Skeletal muscle tissue (tissue), 4 donors: Measurements from ENCODE around the gene KCNIP1. TPM values are rescaled to one million over a fixed set of nuclear protein-coding genes. Genes with fewer than 3 reads are reported as not detected.

Source experiments
- H3K27ac ChIP-seq: one replicate; pipeline ENCODE4 v1.7.0; 2013; ENCODE audit warnings: mild to moderate bottlenecking, low read depth, low read length, inconsistent platforms
- H3K27me3 ChIP-seq, 3 donors: one replicate each; pipeline ENCODE4 v1.7.0; 2013; ENCODE audit warnings: low read length in 3 of 3; ENCODE audit not compliant: control insufficient read depth in 3 of 3, insufficient read depth in 3 of 3
- H3K36me3 ChIP-seq, 3 donors: one replicate each; pipeline ENCODE4 v1.7.0; 2013; ENCODE audit warnings: low read length in 3 of 3; ENCODE audit not compliant: control insufficient read depth in 3 of 3, insufficient read depth in 3 of 3
- H3K4me1 ChIP-seq, 3 donors: one replicate each; pipeline ENCODE4 v1.7.0; 2013; ENCODE audit warnings: low read length in 3 of 3, mild to moderate bottlenecking in 3 of 3; ENCODE audit not compliant: control insufficient read depth in 3 of 3, insufficient read depth in 3 of 3
- H3K4me3 ChIP-seq, 3 donors: one replicate each; pipeline ENCODE4 v1.7.0; 2013; ENCODE audit warnings: low read length in 3 of 3
- H3K9ac ChIP-seq, 3 donors: one replicate each; pipeline ENCODE4 v1.7.0; 2013; ENCODE audit warnings: low read length in 3 of 3, mild to moderate bottlenecking in 3 of 3, moderate library complexity in 2 of 3, low read depth in 1 of 3
- H3K9me3 ChIP-seq, 3 donors: one replicate each; pipeline ENCODE4 v1.7.0; 2013; ENCODE audit warnings: low read length in 3 of 3; ENCODE audit not compliant: control insufficient read depth in 3 of 3
- total RNA-seq: library from RNA; depleted of rRNA; stranded (reverse); fragments of >200 nt; gene quantifications from one replicate; pipeline ENCODE4 v1.2.3, GENCODE V29; 2014
- donor health status: Osteomylitis.

The KCNIP1 gene
- total RNA-seq, 1 donor from 2014 or later, result 4.2 TPM

DNA sequence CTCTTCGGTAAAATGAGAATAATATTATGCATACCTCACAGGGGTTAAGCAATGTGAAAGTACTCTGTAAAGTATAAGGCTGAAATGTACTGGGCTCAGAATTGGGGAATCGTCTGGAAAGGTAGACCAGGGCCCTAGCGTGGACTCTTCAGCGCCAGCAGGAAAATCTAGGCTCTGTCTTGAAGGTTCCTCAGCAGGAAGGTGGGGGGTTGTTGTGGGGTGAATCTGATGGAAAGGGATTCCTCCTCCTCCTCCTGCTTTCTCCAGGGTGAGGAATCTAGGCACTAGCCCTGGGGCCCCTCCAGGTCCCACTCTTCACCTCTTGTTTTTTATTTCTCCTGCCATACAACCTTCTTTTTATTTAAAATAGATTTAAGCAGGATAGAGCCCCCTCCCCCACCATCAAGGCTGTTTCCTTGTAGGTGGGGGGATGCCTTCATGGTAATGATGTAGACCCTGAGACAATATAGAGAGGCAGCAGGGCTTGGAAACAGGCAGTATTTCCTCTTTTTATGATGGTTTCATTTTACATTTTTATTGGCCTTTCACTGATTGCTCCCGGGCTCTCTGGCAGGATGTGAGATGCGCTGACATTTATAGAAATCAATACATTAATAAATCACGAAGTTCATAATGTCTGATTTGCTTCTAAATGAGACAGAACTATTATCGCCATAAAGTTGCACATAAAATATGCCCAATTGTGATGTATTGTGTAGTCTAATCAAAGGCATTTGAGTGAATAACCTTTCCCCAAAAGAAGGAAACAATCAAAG, 200.8 kb downstream of the KCNIP1 start:
- no peaks in the 10 kb centered on the region for H3K36me3 ChIP-seq
- no peak overlapping the region for H3K4me3 ChIP-seq
- peaks cover 3 to 15% (median 8%) of the 10 kb centered on the region in 3 donors for H3K27me3 ChIP-seq
- no peak overlapping the region for H3K27ac ChIP-seq
- H3K9me3 ChIP-seq, result no peaks in the 10 kb centered on the region
- H3K4me1 ChIP-seq, result no peaks in the 10 kb centered on the region
- no peak overlapping the region for H3K9ac ChIP-seq

DNA sequence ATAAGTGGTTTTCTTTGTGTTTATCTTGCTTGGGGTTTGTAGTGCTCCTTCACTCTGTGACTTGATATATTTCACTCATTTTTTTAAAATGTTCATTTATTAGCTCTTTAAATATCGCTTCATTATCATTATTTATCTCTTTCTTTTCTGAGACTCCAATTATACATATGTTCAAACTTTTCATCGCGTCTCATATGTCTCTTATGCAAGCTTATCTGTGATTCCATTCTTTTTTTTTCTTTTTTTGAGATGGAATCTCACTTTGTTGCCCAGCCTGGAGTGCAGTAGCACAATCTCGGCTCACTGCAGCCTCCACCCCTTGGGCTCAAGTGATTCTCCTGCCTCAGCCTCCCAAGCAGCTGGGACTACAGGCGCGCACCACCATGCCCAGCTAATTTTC, 205.8 kb downstream of the KCNIP1 start:
- H3K27me3 ChIP-seq, result peaks cover 0 to 7% (median 4%) of the 10 kb centered on the region in 3 donors
- no peak overlapping the region for H3K9ac ChIP-seq
- no peak overlapping the region for H3K4me3 ChIP-seq
- H3K9me3 ChIP-seq, result peaks cover 0 to 2% (median 0%) of the 10 kb centered on the region in 3 donors
- H3K27ac ChIP-seq, result no peak overlapping the region
- H3K36me3 ChIP-seq, result no peaks in the 10 kb centered on the region
- H3K4me1 ChIP-seq, result no peaks in the 10 kb centered on the region

DNA sequence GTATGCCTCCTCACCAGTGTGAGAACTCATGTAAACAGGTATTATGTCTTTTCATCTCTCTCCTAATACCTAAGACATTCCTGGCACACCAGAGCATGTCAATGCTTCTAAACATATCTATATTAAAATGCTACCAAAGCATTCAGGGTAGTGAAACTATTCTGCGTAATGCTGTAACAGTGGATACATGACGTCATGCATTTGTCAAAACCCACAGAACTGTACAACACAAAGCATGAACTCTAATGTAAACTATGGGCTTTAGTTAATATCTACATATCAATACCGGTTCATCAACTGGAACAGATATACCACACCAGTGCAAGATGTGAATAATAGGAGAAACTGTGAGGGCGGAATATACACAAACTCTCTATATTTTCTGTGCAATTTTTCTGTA, 207.5 kb downstream of the KCNIP1 start:
- H3K9ac ChIP-seq, result no peak overlapping the region
- no peak overlapping the region for H3K4me3 ChIP-seq
- no peak overlapping the region for H3K27ac ChIP-seq
- peaks cover 0 to 11% (median 3%) of the 10 kb centered on the region in 3 donors for H3K27me3 ChIP-seq
- no peaks in the 10 kb centered on the region for H3K36me3 ChIP-seq
- peaks cover 0 to 2% (median 0%) of the 10 kb centered on the region in 3 donors for H3K9me3 ChIP-seq
- H3K4me1 ChIP-seq, result no peaks in the 10 kb centered on the region

DNA sequence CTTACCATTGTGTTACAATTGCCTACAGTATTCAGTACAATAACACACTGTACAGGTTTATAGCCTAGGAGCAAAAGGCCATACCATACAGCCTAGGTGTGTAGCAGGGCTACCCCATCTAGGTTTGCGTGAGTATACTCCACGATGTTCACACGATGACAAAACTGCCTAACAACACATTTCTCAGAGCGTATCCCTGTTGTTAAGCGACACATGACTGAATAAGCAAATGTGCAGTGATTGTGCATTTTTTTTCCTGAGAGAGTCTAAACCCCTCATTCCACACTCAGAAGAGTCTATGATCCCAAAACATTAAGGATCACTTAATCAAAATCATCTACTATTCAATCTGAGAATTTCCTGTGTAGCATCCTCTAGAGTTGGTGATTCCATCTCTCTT, 211.3 kb downstream of the KCNIP1 start:
- Histone ChIP-seq H3K9ac (no peak overlapping the region), H3K27me3 (peaks cover 4 to 22% (median 6%) of the 10 kb centered on the region in 3 donors)

DNA sequence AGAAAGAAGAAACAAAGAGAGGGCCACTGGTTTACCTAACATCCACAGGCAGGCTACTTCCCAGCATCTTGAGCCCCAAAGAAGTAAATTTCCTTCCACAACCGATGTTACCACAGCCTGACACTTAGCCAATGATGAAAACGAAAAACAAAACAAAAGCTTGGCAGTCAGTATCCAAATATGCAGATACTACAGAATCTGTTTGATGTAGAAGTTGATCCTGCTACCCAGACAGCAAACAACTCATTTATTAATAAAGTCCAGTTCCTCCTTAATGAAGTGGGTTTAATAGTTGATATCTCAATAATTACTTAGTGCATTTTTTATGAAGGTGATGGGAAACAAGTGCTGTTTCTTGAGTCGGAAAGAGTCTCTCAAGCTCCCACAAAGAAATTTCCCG, 212.6 kb downstream of the KCNIP1 start:
- H3K27ac ChIP-seq, result no peak overlapping the region
- no peaks in the 10 kb centered on the region for H3K36me3 ChIP-seq
- no peaks in the 10 kb centered on the region for H3K4me1 ChIP-seq
- H3K4me3 ChIP-seq, result no peak overlapping the region
- no peak overlapping the region for H3K9ac ChIP-seq
- H3K9me3 ChIP-seq, result no peaks in the 10 kb centered on the region
- peaks cover 6 to 26% (median 8%) of the 10 kb centered on the region in 3 donors for H3K27me3 ChIP-seq

More for the DNA sequence above, 211.3 kb downstream of the KCNIP1 start:
- Histone ChIP-seq H3K27ac (no peak overlapping the region), H3K4me3 (no peak overlapping the region), H3K36me3 (no peaks in the 10 kb centered on the region), H3K4me1 (no peaks in the 10 kb centered on the region), H3K9me3 (peaks cover 0 to 2% (median 0%) of the 10 kb centered on the region in 3 donors)

DNA sequence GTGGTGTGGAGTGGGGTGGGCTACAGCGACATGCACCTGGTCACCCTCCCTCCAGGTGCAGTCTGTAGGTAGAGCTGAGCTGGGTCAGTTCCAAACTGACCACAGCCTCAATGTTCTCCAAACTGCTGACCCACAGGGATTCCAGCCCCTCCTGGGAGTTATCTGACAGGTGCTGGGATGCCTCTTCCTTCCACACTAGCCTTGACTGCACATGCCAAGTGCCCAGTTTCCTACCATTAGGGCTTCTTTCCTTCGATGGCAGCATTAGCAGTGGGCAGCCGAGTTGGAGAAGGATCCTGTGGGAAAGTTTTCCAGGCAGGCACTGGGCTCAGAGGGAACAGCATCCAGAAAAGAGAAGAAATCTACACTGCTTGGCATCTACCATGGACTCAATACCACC, 215.7 kb downstream of the KCNIP1 start:
- Histone ChIP-seq H3K27ac (no peak overlapping the region), H3K4me3 (no peak overlapping the region), H3K9ac (no peak overlapping the region), H3K27me3 (peaks cover 3 to 22% (median 8%) of the 10 kb centered on the region in 3 donors), H3K9me3 (no peaks in the 10 kb centered on the region), H3K36me3 (no peaks in the 10 kb centered on the region), H3K4me1 (no peaks in the 10 kb centered on the region)

DNA sequence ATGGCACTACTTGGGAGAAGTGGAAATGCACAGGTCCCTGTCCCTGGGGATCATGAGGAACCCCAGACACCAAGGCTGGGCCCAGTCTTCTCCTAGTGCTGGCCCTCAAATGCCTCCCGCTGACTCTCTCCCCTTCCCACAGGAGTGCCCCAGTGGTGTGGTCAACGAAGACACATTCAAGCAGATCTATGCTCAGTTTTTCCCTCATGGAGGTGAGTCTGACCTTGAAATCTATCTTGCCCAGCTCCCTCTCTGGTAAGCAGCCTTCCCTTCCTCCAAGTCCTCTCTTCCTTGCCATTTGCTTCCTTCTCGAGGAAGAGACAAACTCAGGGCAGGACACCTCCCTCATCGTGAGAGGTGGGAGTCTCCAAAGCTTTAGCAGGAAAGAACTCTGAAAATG, 216.4 kb downstream of the KCNIP1 start:
- H3K27me3 ChIP-seq, result peaks cover 3 to 20% (median 8%) of the 10 kb centered on the region in 3 donors
- no peaks in the 10 kb centered on the region for H3K4me1 ChIP-seq
- no peak overlapping the region for H3K4me3 ChIP-seq
- no peak overlapping the region for H3K9ac ChIP-seq
- H3K9me3 ChIP-seq, result no peaks in the 10 kb centered on the region
- no peak overlapping the region for H3K27ac ChIP-seq
- no peaks in the 10 kb centered on the region for H3K36me3 ChIP-seq

DNA sequence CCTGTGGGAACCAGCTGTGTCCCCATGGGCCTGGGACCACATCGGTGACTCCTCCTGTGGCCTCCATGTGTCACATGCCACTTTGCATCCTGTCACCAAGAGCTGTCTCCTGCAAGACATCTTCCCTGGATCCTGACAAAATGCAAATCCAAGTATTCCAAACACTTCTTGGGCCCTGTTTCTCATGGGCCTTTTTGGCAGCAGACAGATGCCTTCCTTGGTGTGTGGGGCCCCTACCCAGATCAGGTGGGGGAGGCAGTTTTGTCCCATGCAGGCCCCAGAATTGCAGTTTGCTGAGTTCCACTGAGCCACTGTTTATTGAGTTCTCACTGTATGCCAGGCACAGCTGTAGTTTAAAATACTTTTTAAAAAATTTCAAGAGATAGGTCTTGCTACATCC, 217.2 kb downstream of the KCNIP1 start:
- Histone ChIP-seq H3K4me3 (no peak overlapping the region), H3K9ac (no peak overlapping the region), H3K9me3 (no peaks in the 10 kb centered on the region), H3K4me1 (no peaks in the 10 kb centered on the region), H3K27ac (no peak overlapping the region), H3K27me3 (peaks cover 3 to 16% (median 8%) of the 10 kb centered on the region in 3 donors), H3K36me3 (no peaks in the 10 kb centered on the region)

DNA sequence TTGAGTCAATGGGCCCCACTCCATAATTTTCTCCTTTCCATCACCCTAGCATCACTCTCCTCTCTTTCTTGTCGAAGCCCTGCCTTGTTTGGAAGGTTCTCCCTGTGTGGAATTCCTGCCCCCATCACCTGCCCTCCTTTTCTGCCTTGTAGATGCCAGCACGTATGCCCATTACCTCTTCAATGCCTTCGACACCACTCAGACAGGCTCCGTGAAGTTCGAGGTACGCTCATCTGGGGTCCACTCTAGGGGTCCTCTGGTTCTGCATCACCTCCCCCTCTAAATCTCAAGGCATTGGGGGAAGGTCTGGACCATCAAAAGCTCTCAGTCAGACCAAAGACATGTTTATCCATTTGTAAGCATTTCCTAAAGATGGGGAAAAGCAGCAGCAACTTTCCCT, 217.9 kb downstream of the KCNIP1 start:
- no peak overlapping the region for H3K27ac ChIP-seq
- no peak overlapping the region for H3K9ac ChIP-seq
- no peak overlapping the region for H3K4me3 ChIP-seq
- no peaks in the 10 kb centered on the region for H3K4me1 ChIP-seq
- H3K36me3 ChIP-seq, result no peaks in the 10 kb centered on the region
- H3K9me3 ChIP-seq, result no peaks in the 10 kb centered on the region
- peaks cover 3 to 15% (median 8%) of the 10 kb centered on the region in 3 donors for H3K27me3 ChIP-seq

DNA sequence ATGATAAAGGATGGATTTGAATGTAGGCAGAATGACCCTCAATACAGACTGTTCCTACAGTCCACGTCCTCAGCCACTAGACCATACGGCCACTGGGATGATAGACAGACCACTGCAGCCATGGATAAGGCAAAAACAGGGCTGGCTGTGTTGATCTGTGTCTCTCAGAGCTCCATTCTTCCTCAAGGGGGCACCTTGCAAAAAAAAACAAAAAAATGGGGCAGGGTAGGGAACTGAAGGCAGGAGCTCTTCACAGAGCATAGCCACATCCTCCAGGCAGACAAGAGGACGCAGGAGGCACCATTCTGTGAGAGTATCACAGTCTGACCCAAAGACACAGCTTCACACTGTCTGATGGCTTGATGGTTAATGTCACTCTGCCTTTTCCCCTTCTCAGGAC, 218.5 kb downstream of the KCNIP1 start:
- Histone ChIP-seq H3K9ac (no peak overlapping the region), H3K4me3 (no peak overlapping the region), H3K27ac (no peak overlapping the region), H3K9me3 (no peaks in the 10 kb centered on the region), H3K36me3 (no peaks in the 10 kb centered on the region), H3K4me1 (no peaks in the 10 kb centered on the region), H3K27me3 (peaks cover 3 to 15% (median 8%) of the 10 kb centered on the region in 3 donors)
